ENCODE measurements around the gene RGS6. TPM values are rescaled to one million over a fixed set of nuclear protein-coding genes. Genes with fewer than 3 reads are reported as not detected.

The RGS6 gene
- polyA plus RNA-seq, 3 donors: not detected

- no peak for DNase-seq
- Histone ChIP-seq H3K27me3 (ENCODE audit: control insufficient read depth in 2 of 2, insufficient read depth in 2 of 2, low read length in 2 of 2) (no peaks in the 10 kb centered on the region), H2AFZ (ENCODE audit: insufficient read depth, low read depth, low read length, poor library complexity, severe bottlenecking) (no peak overlapping the region), H3K4me1 (ENCODE audit: control insufficient read depth in 1 of 2, insufficient read depth in 2 of 2, low read length in 2 of 2) (no peaks in the 10 kb centered on the region), H4K20me1 (ENCODE audit: insufficient read depth, low read length) (no peaks in the 10 kb centered on the region), H3K27ac (ENCODE audit: low read depth in 1 of 2, low read length in 2 of 2) (no peak overlapping the region), H3K9ac (ENCODE audit: insufficient read depth, low read length, poor library complexity, severe bottlenecking) (no peak overlapping the region), H3K4me2 (replicated peaks; ENCODE audit: extremely low read depth, low read length, poor library complexity, severe bottlenecking) (no peak overlapping the region), H3K79me2 (ENCODE audit: insufficient read depth, low read length) (no peaks in the 10 kb centered on the region), H3K9me3 (replicated peaks in 1 of 2; ENCODE audit: control insufficient read depth in 1 of 2, insufficient read depth in 1 of 2, low read length in 2 of 2) (no peaks in the 10 kb centered on the region), H3K36me3 (replicated peaks in 1 of 2; ENCODE audit: control insufficient read depth in 1 of 2, insufficient read depth in 2 of 2, low read length in 2 of 2) (no peaks in the 10 kb centered on the region), H3K4me3 (replicated peaks in 1 of 3; ENCODE audit: low read depth in 2 of 3, low read length in 3 of 3) (no peak overlapping the region)
- Mint-ChIP-seq H3K27me3 (ENCODE audit: low read depth in 3 of 3) (peaks cover 16 to 22% (median 18%) of the 10 kb centered on the region in 3 donors), H3K4me1 (peaks cover 5% of the 10 kb centered on the region), H3K9me3 (peaks cover 0 to 2% (median 0%) of the 10 kb centered on the region in 7 donors), H3K36me3 (no peaks in the 10 kb centered on the region), H3K4me3 (no peak overlapping the region), H3K27ac (no peak overlapping the region)
- TF ChIP-seq, protein P1, sequence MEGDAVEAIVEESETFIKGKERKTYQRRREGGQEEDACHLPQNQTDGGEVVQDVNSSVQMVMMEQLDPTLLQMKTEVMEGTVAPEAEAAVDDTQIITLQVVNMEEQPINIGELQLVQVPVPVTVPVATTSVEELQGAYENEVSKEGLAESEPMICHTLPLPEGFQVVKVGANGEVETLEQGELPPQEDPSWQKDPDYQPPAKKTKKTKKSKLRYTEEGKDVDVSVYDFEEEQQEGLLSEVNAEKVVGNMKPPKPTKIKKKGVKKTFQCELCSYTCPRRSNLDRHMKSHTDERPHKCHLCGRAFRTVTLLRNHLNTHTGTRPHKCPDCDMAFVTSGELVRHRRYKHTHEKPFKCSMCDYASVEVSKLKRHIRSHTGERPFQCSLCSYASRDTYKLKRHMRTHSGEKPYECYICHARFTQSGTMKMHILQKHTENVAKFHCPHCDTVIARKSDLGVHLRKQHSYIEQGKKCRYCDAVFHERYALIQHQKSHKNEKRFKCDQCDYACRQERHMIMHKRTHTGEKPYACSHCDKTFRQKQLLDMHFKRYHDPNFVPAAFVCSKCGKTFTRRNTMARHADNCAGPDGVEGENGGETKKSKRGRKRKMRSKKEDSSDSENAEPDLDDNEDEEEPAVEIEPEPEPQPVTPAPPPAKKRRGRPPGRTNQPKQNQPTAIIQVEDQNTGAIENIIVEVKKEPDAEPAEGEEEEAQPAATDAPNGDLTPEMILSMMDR (IDR thresholded peaks at IDR 0.05): no peak
- 95% methylated on average over 3 of the region's 3 CpGs for WGBS (ENCODE audit: insufficient coverage)
- intact Hi-C loops (cut with micrococcal nuclease): no loop called here
Measured at GRCh38 chr14:72604133-72604532, 671.9 kb downstream of the RGS6 start.

DNA sequence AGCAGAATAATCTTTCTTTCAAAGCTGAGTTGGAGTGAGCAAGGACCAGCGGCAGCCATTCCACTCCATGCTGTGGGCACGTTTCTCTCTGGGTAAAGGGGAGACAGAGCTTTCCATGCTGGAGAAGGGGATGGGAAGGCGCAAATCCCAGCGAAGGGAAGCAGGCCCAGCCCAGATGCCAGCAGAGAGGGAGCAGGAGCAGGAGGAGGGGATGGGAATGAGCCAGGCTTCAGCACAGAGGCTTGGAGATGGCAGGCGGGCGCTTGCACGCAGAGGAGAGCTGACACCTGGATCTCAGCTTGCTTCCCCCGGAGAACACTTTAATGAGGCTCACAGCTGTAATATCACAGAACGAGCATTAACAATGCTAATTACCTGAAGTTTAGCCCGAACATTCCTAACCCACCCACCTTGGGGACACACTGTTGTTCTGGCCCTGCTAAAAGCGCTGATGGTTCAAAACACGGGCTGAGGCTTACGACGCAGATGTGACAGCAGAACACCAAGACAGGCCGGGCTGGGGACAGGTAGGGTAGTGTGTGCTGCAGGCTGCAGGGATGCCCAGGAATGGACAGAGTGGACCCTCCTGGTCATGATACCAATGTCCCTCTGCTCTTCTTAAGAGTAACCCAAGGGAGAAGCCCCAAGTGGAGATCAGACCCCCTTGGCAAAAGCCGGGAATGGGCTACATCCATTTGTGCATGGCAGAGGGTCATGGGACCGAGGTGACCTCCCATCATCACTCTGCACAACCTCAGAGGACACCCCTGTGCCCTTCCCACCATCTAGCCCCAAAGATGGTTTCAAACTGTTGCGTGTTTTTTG is 673.1 kb downstream of the RGS6 start:
- Mint-ChIP-seq H3K36me3 (no peaks in the 10 kb centered on the region), H3K9me3 (peaks cover 0 to 2% (median 0%) of the 10 kb centered on the region in 7 donors), H3K27ac (peak overlapping the region in 1 of 7 donors; percentile 74), H3K4me3 (no peak overlapping the region), H3K4me1 (peaks cover 4% of the 10 kb centered on the region), H3K27me3 (ENCODE audit: low read depth in 3 of 3) (peaks cover 8 to 17% (median 15%) of the 10 kb centered on the region in 3 donors)
- Histone ChIP-seq H4K20me1 (ENCODE audit: insufficient read depth, low read length) (no peaks in the 10 kb centered on the region), H2AFZ (ENCODE audit: insufficient read depth, low read depth, low read length, poor library complexity, severe bottlenecking) (no peak overlapping the region), H3K9me3 (replicated peaks in 1 of 2; ENCODE audit: control insufficient read depth in 1 of 2, insufficient read depth in 1 of 2, low read length in 2 of 2) (no peaks in the 10 kb centered on the region), H3K9ac (ENCODE audit: insufficient read depth, low read length, poor library complexity, severe bottlenecking) (no peak overlapping the region), H3K4me2 (replicated peaks; ENCODE audit: extremely low read depth, low read length, poor library complexity, severe bottlenecking) (no peak overlapping the region), H3K79me2 (ENCODE audit: insufficient read depth, low read length) (no peaks in the 10 kb centered on the region), H3K27ac (ENCODE audit: low read depth in 1 of 2, low read length in 2 of 2) (no peak overlapping the region), H3K4me3 (replicated peaks in 1 of 3; ENCODE audit: low read depth in 2 of 3, low read length in 3 of 3) (no peak overlapping the region), H3K4me1 (ENCODE audit: control insufficient read depth in 1 of 2, insufficient read depth in 2 of 2, low read length in 2 of 2) (no peaks in the 10 kb centered on the region), H3K36me3 (replicated peaks in 1 of 2; ENCODE audit: control insufficient read depth in 1 of 2, insufficient read depth in 2 of 2, low read length in 2 of 2) (no peaks in the 10 kb centered on the region), H3K27me3 (ENCODE audit: control insufficient read depth in 2 of 2, insufficient read depth in 2 of 2, low read length in 2 of 2) (no peaks in the 10 kb centered on the region)
- no peak for DNase-seq
- intact Hi-C loops (cut with micrococcal nuclease): no loop called here
- TF ChIP-seq, protein P1 (IDR thresholded peaks at IDR 0.05): no peak
- 93% methylated on average over 11 of the region's 18 CpGs for WGBS (ENCODE audit: insufficient coverage)
